HEK293 (cell line): Measurements from ENCODE around the gene TMED9.

Experiments
- CTCF ChIA-PET: fragments of 350-600 bp; formaldehyde crosslinking; extraction: SDS; loops from one replicate; lab custom pipeline; 2021; ENCODE audit warnings: antibody characterized with exemption; lab: Yijun Ruan, JAX
- POLR2A ChIA-PET: fragments of 300-600 bp; formaldehyde crosslinking; extraction: SDS; loops from one replicate; lab custom pipeline; 2020; ENCODE audit warnings: antibody characterized with exemption, inconsistent platforms; lab: Yijun Ruan, JAX
- H3K27ac ChIP-seq: fragments of 200-500 bp; sonication (Bioruptor generic); 2 replicates; pipeline ENCODE4 v1.5.1; 2014; ENCODE audit warnings: low read depth, low read length, control low read depth, inconsistent platforms; ENCODE audit errors: extremely low read depth
- H3K36me3 ChIP-seq, 2 experiments: fragments of 200-500 bp in 1 of 2; sonication (Bioruptor generic) in 1 of 2; 1 replicate in 1 of 2; 2 replicates in 1 of 2; pipeline ENCODE4 v1.5.1; 2014 to 2017; ENCODE audit warnings: inconsistent platforms in 2 of 2, low read length in 2 of 2; ENCODE audit not compliant: control insufficient read depth in 2 of 2, insufficient read depth in 1 of 2
- H3K4me1 ChIP-seq: fragments of 200-500 bp; sonication (Bioruptor generic); 2 replicates; pipeline ENCODE4 v1.5.1; 2014; ENCODE audit warnings: mild to moderate bottlenecking, low read length, inconsistent platforms; ENCODE audit not compliant: control insufficient read depth, insufficient read depth
- H3K4me3 ChIP-seq: 2 replicates; pipeline ENCODE4 v1.5.1; 2011; ENCODE audit warnings: low read depth, mild to moderate bottlenecking, control low read depth, low read length, moderate library complexity
- H3K9me3 ChIP-seq: fragments of 200-500 bp; sonication (Bioruptor generic); 2 replicates; pipeline ENCODE4 v1.5.1; 2014; ENCODE audit warnings: low read depth, low read length, inconsistent platforms; ENCODE audit not compliant: control insufficient read depth, insufficient read depth
- EGR2 ChIP-seq: fragments of 450-650 bp; formaldehyde crosslinking; IDR thresholded peaks from 2 replicates; pipeline ENCODE4 v1.5.1; 2016; ENCODE audit warnings: low read depth, missing biosample characterization, missing genetic modification characterization
- GLI4 ChIP-seq: fragments of 450-650 bp; formaldehyde crosslinking; IDR thresholded peaks from 2 replicates; pipeline ENCODE4 v1.5.1; 2016; ENCODE audit warnings: missing biosample characterization, missing genetic modification characterization
- KLF1 ChIP-seq: fragments of 450-650 bp; formaldehyde crosslinking; IDR thresholded peaks from 2 replicates; pipeline ENCODE4 v1.5.1; 2016; ENCODE audit warnings: missing biosample characterization, missing genetic modification characterization
- KLF7 ChIP-seq: fragments of 450-650 bp; formaldehyde crosslinking; IDR thresholded peaks from 2 replicates; pipeline ENCODE4 v1.5.1; 2016; ENCODE audit warnings: missing biosample characterization, missing genetic modification characterization, borderline replicate concordance
- KLF9 ChIP-seq: fragments of 450-650 bp; formaldehyde crosslinking; IDR thresholded peaks from 2 replicates; pipeline ENCODE4 v1.5.1; 2016; ENCODE audit warnings: missing biosample characterization, missing genetic modification characterization, low read depth
- MYNN ChIP-seq: fragments of 450-650 bp; formaldehyde crosslinking; IDR thresholded peaks from 2 replicates; pipeline ENCODE4 v1.5.1; 2016; ENCODE audit warnings: missing biosample characterization, missing genetic modification characterization, borderline replicate concordance
- OVOL3 ChIP-seq: fragments of 450-650 bp; formaldehyde crosslinking; IDR thresholded peaks from 2 replicates; pipeline ENCODE4 v1.5.1; 2016; ENCODE audit warnings: missing biosample characterization, missing genetic modification characterization
- PRDM1 ChIP-seq: fragments of 450-650 bp; formaldehyde crosslinking; IDR thresholded peaks from 2 replicates; pipeline ENCODE4; 2016; ENCODE audit warnings: missing biosample characterization, missing genetic modification characterization
- RBAK ChIP-seq: fragments of 450-650 bp; formaldehyde crosslinking; IDR thresholded peaks from 2 replicates; pipeline ENCODE4 v1.5.1; 2016; ENCODE audit warnings: missing biosample characterization, missing genetic modification characterization
- SCRT1 ChIP-seq: fragments of 450-650 bp; formaldehyde crosslinking; IDR thresholded peaks from 2 replicates; pipeline ENCODE4 v1.5.1; 2016; ENCODE audit warnings: missing biosample characterization, missing genetic modification characterization, borderline replicate concordance
- SCRT2 ChIP-seq: fragments of 450-650 bp; formaldehyde crosslinking; IDR thresholded peaks from 2 replicates; pipeline ENCODE4 v1.5.1; 2016; ENCODE audit warnings: missing biosample characterization, missing genetic modification characterization
- TRIM28 ChIP-seq: IDR thresholded peaks from 2 replicates; pipeline ENCODE4 v1.6.1; 2011; ENCODE audit warnings: low read length, control low read depth, borderline replicate concordance
- ZBTB44 ChIP-seq: fragments of 450-650 bp; IDR thresholded peaks from 2 replicates; pipeline ENCODE4 v1.5.1; 2018; ENCODE audit warnings: missing biosample characterization, mild to moderate bottlenecking, missing genetic modification characterization
- ZNF112 ChIP-seq: fragments of 450-650 bp; formaldehyde crosslinking; IDR thresholded peaks from 2 replicates; pipeline ENCODE4 v1.5.0; 2017; ENCODE audit warnings: missing biosample characterization, missing genetic modification characterization
- ZNF138 ChIP-seq: fragments of 450-650 bp; formaldehyde crosslinking; IDR thresholded peaks from 2 replicates; pipeline ENCODE4 v1.5.1; 2016; ENCODE audit warnings: missing biosample characterization, missing genetic modification characterization, borderline replicate concordance
- ZNF146 ChIP-seq: fragments of 450-650 bp; formaldehyde crosslinking; IDR thresholded peaks from 2 replicates; pipeline ENCODE4 v1.5.1; 2016; ENCODE audit warnings: missing biosample characterization, missing genetic modification characterization
- ZNF335 ChIP-seq: fragments of 450-650 bp; formaldehyde crosslinking; conservative IDR thresholded peaks from 2 replicates; pipeline ENCODE4 v1.5.1; 2016; ENCODE audit warnings: missing biosample characterization, missing genetic modification characterization
- ZNF433 ChIP-seq: fragments of 450-650 bp; formaldehyde crosslinking; IDR thresholded peaks from 2 replicates; pipeline ENCODE4 v1.5.1; 2016; ENCODE audit warnings: missing biosample characterization, missing genetic modification characterization, low read depth
- ZNF501 ChIP-seq: fragments of 450-650 bp; formaldehyde crosslinking; IDR thresholded peaks from 2 replicates; pipeline ENCODE4 v1.5.1; 2016; ENCODE audit warnings: missing biosample characterization, missing genetic modification characterization
- ZNF529 ChIP-seq: fragments of 450-650 bp; formaldehyde crosslinking; IDR thresholded peaks from 2 replicates; pipeline ENCODE4 v1.5.1; 2017; ENCODE audit warnings: missing genetic modification characterization, missing biosample characterization; ENCODE audit not compliant: insufficient replicate concordance
- ZNF596 ChIP-seq: fragments of 450-650 bp; IDR thresholded peaks from 2 replicates; pipeline ENCODE4 v1.5.0; 2018; ENCODE audit warnings: missing biosample characterization, mild to moderate bottlenecking, missing genetic modification characterization, moderate library complexity
- ZNF624 ChIP-seq: fragments of 450-650 bp; formaldehyde crosslinking; IDR thresholded peaks from 2 replicates; pipeline ENCODE4 v1.5.1; 2017; ENCODE audit warnings: missing biosample characterization, missing genetic modification characterization
- ZNF830 ChIP-seq: fragments of 450-650 bp; IDR thresholded peaks from 2 replicates; pipeline ENCODE4 v1.5.0; 2018; ENCODE audit warnings: missing biosample characterization, missing genetic modification characterization, low read depth, mild to moderate bottlenecking, moderate library complexity
- TF ChIP-seq, protein P1 (sequence below): fragments of 450-650 bp; formaldehyde crosslinking; IDR thresholded peaks from 2 replicates; pipeline ENCODE4 v1.5.1; 2016; ENCODE audit warnings: missing biosample characterization, missing genetic modification characterization, borderline replicate concordance

The TMED9 gene

GRCh38 chr5:177610770-177611445 is 18.9 kb downstream of the TMED9 start:
- Histone ChIP-seq H3K36me3 (peaks cover 5 to 33% of the 10 kb centered on the region in 2 experiments), H3K9me3 (no peaks in the 10 kb centered on the region), H3K27ac (no peak overlapping the region), H3K4me3 (no peak overlapping the region), H3K4me1 (no peaks in the 10 kb centered on the region)
- ChIA-PET POLR2A (interaction anchor here (1.0 kb wide), 1 partner anchor 11 kb away, joined by 3 read pairs; the partner anchor contains the start of gene B4GALT7), CTCF (interaction anchor here (0.5 to 1.2 kb wide), 4 partner anchors 207 to 977 kb away, joined by 3 to 5 read pairs (median 4); no protein-coding TSS in a partner anchor)
- no peak for TF ChIP-seq KLF1 (tag by site-specific recombination)
- TF ChIP-seq ZNF501 (tag by site-specific recombination) = no peak
- TF ChIP-seq EGR2 (tag by site-specific recombination) = no peak
- no peak for TF ChIP-seq RBAK (tag by site-specific recombination)
- no peak for TF ChIP-seq ZNF596 (tag by site-specific recombination)

- no peaks in the 10 kb centered on the region for H3K9me3 ChIP-seq
- H3K27ac ChIP-seq = no peak overlapping the region
- ChIA-PET POLR2A (interaction anchor here (1.2 kb wide), 1 partner anchor 12 kb away, joined by 3 read pairs; the partner anchor contains the start of gene B4GALT7), CTCF (interaction anchor here (0.5 to 1.2 kb wide), 3 partner anchors 208 to 976 kb away, joined by 3 to 4 read pairs (median 3); no protein-coding TSS in a partner anchor)
- H3K4me3 ChIP-seq = no peak overlapping the region
- TF ChIP-seq SCRT2 (tag by site-specific recombination) (peak; percentile 83), GLI4 (tag by site-specific recombination) (no peak), SCRT1 (tag by site-specific recombination) (peak; percentile 62; the same call in 1 of the 2 replicates), ZNF335 (tag by site-specific recombination) (no peak), ZNF112 (tag by site-specific recombination) (no peak), KLF7 (tag by site-specific recombination) (no peak), ZNF830 (no peak), KLF9 (tag by site-specific recombination) (no peak)
- TF ChIP-seq, all 188 proteins: peak for 2
- Histone ChIP-seq H3K36me3 (peaks cover 12 to 40% of the 10 kb centered on the region in 2 experiments), H3K4me1 (no peaks in the 10 kb centered on the region)
Observed at GRCh38 chr5:177611446-177612214, 19.6 kb downstream of the TMED9 start.

DNA sequence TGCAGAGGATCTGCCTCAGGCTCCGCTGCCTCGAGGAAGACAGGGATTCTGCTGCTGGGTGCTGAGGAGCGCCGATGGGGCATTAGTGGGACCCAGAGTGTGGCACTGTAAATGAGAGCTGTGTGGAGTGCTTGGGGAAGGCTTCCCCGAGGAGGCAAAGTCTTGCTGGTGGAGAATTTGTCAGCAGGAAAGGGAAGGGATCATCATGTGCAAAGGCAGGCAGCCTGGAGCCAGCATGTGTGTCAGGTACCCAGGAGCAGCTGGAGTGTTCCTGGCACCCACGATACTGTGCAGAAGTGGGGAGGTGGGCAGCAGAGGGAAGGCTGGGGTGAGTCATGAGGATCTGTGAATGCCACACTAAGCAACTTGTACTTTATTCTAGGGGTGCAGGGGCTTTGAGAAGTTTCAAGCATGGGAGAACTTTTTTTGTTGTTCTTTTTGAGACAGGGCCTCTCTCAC is 20.2 kb downstream of the TMED9 start:
- Histone ChIP-seq H3K36me3 (peaks cover 17 to 43% of the 10 kb centered on the region in 2 experiments), H3K9me3 (no peaks in the 10 kb centered on the region), H3K4me3 (no peak overlapping the region), H3K27ac (no peak overlapping the region), H3K4me1 (no peaks in the 10 kb centered on the region)
- TF ChIP-seq OVOL3 (tag by site-specific recombination) (no peak), ZNF146 (tag by site-specific recombination) (no peak), ZNF138 (no peak), MYNN (tag by site-specific recombination) (no peak), TRIM28 (no peak), PRDM1 (tag by site-specific recombination) (no peak), ZNF433 (tag by site-specific recombination) (no peak), ZNF529 (tag by site-specific recombination) (no peak), ZNF624 (tag by site-specific recombination) (no peak), ZBTB44 (no peak)
- TF ChIP-seq, protein P1, sequence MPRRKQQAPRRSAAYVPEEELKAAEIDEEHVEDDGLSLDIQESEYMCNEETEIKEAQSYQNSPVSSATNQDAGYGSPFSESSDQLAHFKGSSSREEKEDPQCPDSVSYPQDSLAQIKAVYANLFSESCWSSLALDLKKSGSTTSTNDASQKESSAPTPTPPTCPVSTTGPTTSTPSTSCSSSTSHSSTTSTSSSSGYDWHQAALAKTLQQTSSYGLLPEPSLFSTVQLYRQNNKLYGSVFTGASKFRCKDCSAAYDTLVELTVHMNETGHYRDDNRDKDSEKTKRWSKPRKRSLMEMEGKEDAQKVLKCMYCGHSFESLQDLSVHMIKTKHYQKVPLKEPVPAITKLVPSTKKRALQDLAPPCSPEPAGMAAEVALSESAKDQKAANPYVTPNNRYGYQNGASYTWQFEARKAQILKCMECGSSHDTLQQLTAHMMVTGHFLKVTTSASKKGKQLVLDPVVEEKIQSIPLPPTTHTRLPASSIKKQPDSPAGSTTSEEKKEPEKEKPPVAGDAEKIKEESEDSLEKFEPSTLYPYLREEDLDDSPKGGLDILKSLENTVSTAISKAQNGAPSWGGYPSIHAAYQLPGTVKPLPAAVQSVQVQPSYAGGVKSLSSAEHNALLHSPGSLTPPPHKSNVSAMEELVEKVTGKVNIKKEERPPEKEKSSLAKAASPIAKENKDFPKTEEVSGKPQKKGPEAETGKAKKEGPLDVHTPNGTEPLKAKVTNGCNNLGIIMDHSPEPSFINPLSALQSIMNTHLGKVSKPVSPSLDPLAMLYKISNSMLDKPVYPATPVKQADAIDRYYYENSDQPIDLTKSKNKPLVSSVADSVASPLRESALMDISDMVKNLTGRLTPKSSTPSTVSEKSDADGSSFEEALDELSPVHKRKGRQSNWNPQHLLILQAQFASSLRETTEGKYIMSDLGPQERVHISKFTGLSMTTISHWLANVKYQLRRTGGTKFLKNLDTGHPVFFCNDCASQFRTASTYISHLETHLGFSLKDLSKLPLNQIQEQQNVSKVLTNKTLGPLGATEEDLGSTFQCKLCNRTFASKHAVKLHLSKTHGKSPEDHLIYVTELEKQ (tag by site-specific recombination) = no peak
- CTCF ChIA-PET = no interaction called here
- POLR2A ChIA-PET = interaction anchor here (1.2 kb wide), 1 partner anchor 12 kb away, joined by 3 read pairs; the partner anchor contains the start of gene B4GALT7
